SU-DHL-6 (cell line): ENCODE measurements around the gene GNAS.

Source experiments
- CTCF ChIP-seq: fragments of 200-600 bp; sonication (generic); IDR thresholded peaks from one replicate; pipeline ENCODE4 v1.5.1; 2017; ENCODE audit warnings: antibody characterized with exemption, mild to moderate bottlenecking, low read length, moderate library complexity; ENCODE audit not compliant: insufficient read depth, poor library complexity, severe bottlenecking
- EZH2phosphoT487 ChIP-seq: fragments of 200-600 bp; sonication (generic), shearing (Covaris generic); conservative IDR thresholded peaks from 2 replicates; pipeline ENCODE4 v1.6.1; 2018; ENCODE audit warnings: mild to moderate bottlenecking, antibody characterized with exemption, low read length, moderate library complexity, mixed read lengths

DNA sequence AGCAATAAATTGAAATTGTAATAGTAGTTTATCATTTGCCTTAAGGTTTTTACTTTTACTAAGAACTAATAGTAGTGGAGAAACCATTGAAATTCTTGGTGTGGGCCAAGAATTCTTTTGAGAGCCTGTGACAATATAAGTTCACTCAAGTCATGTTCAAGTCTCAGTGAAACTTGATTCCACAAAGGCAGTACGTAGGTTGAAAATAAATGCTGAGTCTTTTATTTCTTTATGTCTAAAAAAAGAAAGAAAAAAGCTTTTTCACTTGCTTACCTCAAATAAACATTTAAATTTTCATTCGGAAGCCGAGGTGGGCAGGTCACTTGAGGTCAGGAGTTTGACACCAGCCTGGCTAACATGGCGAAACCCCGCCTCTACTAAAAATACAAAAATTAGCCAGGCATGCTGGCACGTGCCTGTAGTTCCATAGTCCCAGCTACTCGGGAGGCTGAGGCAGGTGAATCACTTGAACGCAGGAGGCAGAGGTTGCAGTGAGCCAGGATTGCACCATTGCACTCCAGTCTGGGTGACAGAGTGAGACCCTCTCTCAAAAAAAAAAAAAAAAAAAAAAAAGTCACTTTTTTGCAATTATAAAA is 70.7 kb downstream of the GNAS start:
- TF ChIP-seq CTCF (no peak), EZH2phosphoT487 (no peak)
